Tibial artery (tissue), 4 donors: ENCODE results near the gene RBMS3.

Experiments
- DNase-seq, 2 donors: peaks; one replicate each; pipeline ENCODE4 v3.0.0-alpha.2; 2019
- H3K27ac ChIP-seq, 2 donors: fragments of 200-600 bp; sonication (generic) in 1 of 2; 1 replicate in 1 of 2; 2 replicates in 1 of 2; pipeline ENCODE4 v1.5.1; 2018 to 2019; ENCODE audit warnings: mild to moderate bottlenecking in 1 of 2
- H3K27me3 ChIP-seq, 2 donors: fragments of 200-600 bp; sonication (generic) in 1 of 2; one replicate each; pipeline versions ENCODE4 v1.5.1 to v1.6.0; 2016 to 2019
- H3K36me3 ChIP-seq, 3 donors: fragments of 200-600 bp; sonication (generic) in 2 of 3; one replicate each; pipeline ENCODE4 v1.5.1; 2016 to 2019; ENCODE audit warnings: mild to moderate bottlenecking in 2 of 3
- H3K4me1 ChIP-seq, 4 donors: fragments of 200-600 bp; sonication (generic) in 2 of 4; 1 replicate in 3 of 4; 2 replicates in 1 of 4; pipeline ENCODE4 v1.5.1; 2016 to 2019
- H3K4me3 ChIP-seq, 2 donors: fragments of 200-600 bp; sonication (generic) in 1 of 2; 1 replicate in 1 of 2; 2 replicates in 1 of 2; pipeline ENCODE4 v1.5.1; 2018 to 2019; ENCODE audit warnings: mild to moderate bottlenecking in 2 of 2
- H3K9me3 ChIP-seq, 3 donors: fragments of 200-600 bp; sonication (generic) in 1 of 3; one replicate each; pipeline ENCODE4 v1.5.1; 2016 to 2019
- CTCF ChIP-seq, 2 experiments: fragments of 200-600 bp in 1 of 2; fragments of 450-650 bp in 1 of 2; IDR thresholded peaks; one replicate each; pipeline ENCODE4 v1.5.1; 2017 to 2019; ENCODE audit warnings: antibody characterized with exemption in 2 of 2, mild to moderate bottlenecking in 1 of 2, moderate library complexity in 1 of 2
- intact Hi-C: fragments of 100-400 bp; cut with DNase I; formaldehyde crosslinking; loops from one replicate; pipeline ENCODE4 v1.15.0; 2023; ENCODE audit warnings: low total_unique reads

RBMS3 gene

GRCh38 chr3:29942297-29942696 lies 661.4 kb downstream of the RBMS3 start:
- no peak for DNase-seq
- intact Hi-C loops = no loop called here
- H3K36me3 ChIP-seq = peaks cover 0 to 4% (median 0%) of the 10 kb centered on the region in 3 donors
- no peak for TF ChIP-seq CTCF (IDR thresholded peaks at IDR 0.05)
- H3K4me1 ChIP-seq = peaks cover 0 to 10% (median 0%) of the 10 kb centered on the region in 4 donors
- H3K27ac ChIP-seq = no peak overlapping the region
- no peaks in the 10 kb centered on the region for H3K27me3 ChIP-seq
- no peaks in the 10 kb centered on the region for H3K9me3 ChIP-seq
- H3K4me3 ChIP-seq = no peak overlapping the region

GRCh38 chr3:29949131-29949530 lies 668.3 kb downstream of the RBMS3 start:
- Histone ChIP-seq H3K27me3 (no peaks in the 10 kb centered on the region), H3K9me3 (no peaks in the 10 kb centered on the region), H3K27ac (no peak overlapping the region), H3K4me3 (no peak overlapping the region), H3K4me1 (peaks cover 0 to 27% (median 1%) of the 10 kb centered on the region in 4 donors), H3K36me3 (no peaks in the 10 kb centered on the region)
- no peak for DNase-seq
- TF ChIP-seq CTCF (IDR thresholded peaks at IDR 0.05) = no peak
- intact Hi-C loops = no loop called here

GRCh38 chr3:29949940-29950616 lies 669.2 kb downstream of the RBMS3 start:
- intact Hi-C loops = no loop called here
- no peaks in the 10 kb centered on the region for H3K27me3 ChIP-seq
- no peak overlapping the region for H3K4me3 ChIP-seq
- H3K9me3 ChIP-seq = no peaks in the 10 kb centered on the region
- TF ChIP-seq CTCF (IDR thresholded peaks at IDR 0.05) = no peak
- H3K4me1 ChIP-seq = peaks cover 0 to 27% (median 1%) of the 10 kb centered on the region in 4 donors
- H3K36me3 ChIP-seq = no peaks in the 10 kb centered on the region
- no peak for DNase-seq
- H3K27ac ChIP-seq = no peak overlapping the region

GRCh38 chr3:29952431-29952830 lies 671.6 kb downstream of the RBMS3 start:
- Histone ChIP-seq H3K9me3 (no peaks in the 10 kb centered on the region), H3K36me3 (no peaks in the 10 kb centered on the region), H3K4me3 (no peak overlapping the region), H3K27me3 (no peaks in the 10 kb centered on the region), H3K27ac (no peak overlapping the region), H3K4me1 (peaks cover 0 to 26% (median 1%) of the 10 kb centered on the region in 4 donors)
- DNase-seq = no peak
- TF ChIP-seq CTCF (IDR thresholded peaks at IDR 0.05) = no peak
- intact Hi-C loops = no loop called here

- intact Hi-C loops = no loop called here
- H3K27me3 ChIP-seq = no peaks in the 10 kb centered on the region
- no peaks in the 10 kb centered on the region for H3K9me3 ChIP-seq
- H3K36me3 ChIP-seq = peaks cover 0 to 8% (median 3%) of the 10 kb centered on the region in 3 donors
- no peak overlapping the region for H3K27ac ChIP-seq
- H3K4me1 ChIP-seq = peaks cover 0 to 21% (median 1%) of the 10 kb centered on the region in 4 donors
- no peak for TF ChIP-seq CTCF (IDR thresholded peaks at IDR 0.05)
- H3K4me3 ChIP-seq = no peak overlapping the region
- DNase-seq = no peak
These were observed 674.5 kb downstream of the RBMS3 start for GRCh38 chr3:29955413-29955812.
